GM12892 (cell line): ENCODE measurements around the gene MLLT1.

Experiments used
- POLR2A ChIP-seq: IDR thresholded peaks from 2 replicates; pipeline ENCODE4 v1.6.1; 2011; ENCODE audit warnings: low read depth, low read length, control low read depth
- TAF1 ChIP-seq: IDR thresholded peaks from 2 replicates; pipeline ENCODE4 v1.6.1; 2011; ENCODE audit warnings: low read depth, mild to moderate bottlenecking, control low read depth, low read length, borderline replicate concordance

DNA sequence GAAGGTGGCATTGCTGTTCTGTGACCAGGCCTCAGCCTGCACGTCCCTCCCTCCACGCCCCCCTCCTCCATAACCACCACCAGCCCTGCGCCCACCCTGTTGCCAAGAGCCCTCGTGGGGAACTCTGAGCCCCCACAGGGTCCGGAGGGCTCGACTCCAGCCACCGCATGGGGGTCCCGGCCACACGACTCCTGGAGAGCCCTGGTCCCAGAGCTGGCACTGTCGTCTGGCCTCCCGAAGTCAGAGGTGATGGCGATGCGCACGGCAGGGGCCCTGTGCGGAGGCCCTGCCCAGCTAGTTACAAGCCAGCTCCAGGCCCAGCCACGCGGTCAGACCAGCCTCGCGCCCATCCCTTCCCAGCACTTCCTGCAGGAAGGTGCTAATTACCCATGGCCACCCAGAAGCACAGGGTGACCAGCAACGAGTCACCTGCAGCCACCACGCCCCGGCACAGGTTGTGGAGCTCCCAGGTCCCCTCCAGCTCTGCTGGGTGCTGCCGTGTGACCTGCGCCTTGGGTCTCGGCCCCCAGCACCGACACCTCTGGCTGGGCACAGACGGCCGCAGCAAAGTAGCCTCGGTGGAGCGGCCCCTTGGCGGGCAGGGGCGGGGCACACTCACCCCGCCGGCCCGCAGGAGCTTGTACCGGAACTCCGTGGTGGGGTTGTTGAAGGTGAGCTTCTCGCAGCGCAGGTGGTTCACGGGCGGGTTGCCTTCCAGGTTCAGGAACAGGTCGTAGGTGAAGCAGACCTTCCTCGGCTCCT, 49.6 kb downstream of the MLLT1 start:
- TF ChIP-seq TAF1 (no peak), POLR2A (no peak)
